Muscle layer of duodenum (tissue), 2 donors: Measurements from ENCODE around the gene ATG7.

ENCODE experiments used
- H3K27ac ChIP-seq: one replicate; pipeline ENCODE4 v1.7.0; 2013; ENCODE audit warnings: mild to moderate bottlenecking, low read length
- H3K27me3 ChIP-seq: one replicate; pipeline ENCODE4 v1.7.0; 2013; ENCODE audit warnings: low read depth, mild to moderate bottlenecking, control low read depth, low read length
- H3K36me3 ChIP-seq, 2 donors: one replicate each; pipeline ENCODE4 v1.7.0; 2013; ENCODE audit warnings: low read length in 2 of 2, control low read depth in 1 of 2, mild to moderate bottlenecking in 1 of 2; ENCODE audit not compliant: insufficient read depth in 2 of 2, control insufficient read depth in 1 of 2
- H3K4me1 ChIP-seq, 2 donors: one replicate each; pipeline ENCODE4 v1.7.0; 2013; ENCODE audit warnings: low read length in 2 of 2, mild to moderate bottlenecking in 2 of 2, control low read depth in 1 of 2, moderate library complexity in 1 of 2; ENCODE audit not compliant: insufficient read depth in 2 of 2, control insufficient read depth in 1 of 2
- H3K4me3 ChIP-seq, 2 donors: one replicate each; pipeline ENCODE4 v1.7.0; 2013; ENCODE audit warnings: low read length in 2 of 2, low read depth in 1 of 2, mild to moderate bottlenecking in 1 of 2
- H3K9me3 ChIP-seq, 2 donors: one replicate each; pipeline ENCODE4 v1.7.0; 2013; ENCODE audit warnings: low read length in 2 of 2, control low read depth in 1 of 2, mild to moderate bottlenecking in 1 of 2; ENCODE audit not compliant: control insufficient read depth in 1 of 2
- donor health status: healthy.

ATG7 gene

DNA sequence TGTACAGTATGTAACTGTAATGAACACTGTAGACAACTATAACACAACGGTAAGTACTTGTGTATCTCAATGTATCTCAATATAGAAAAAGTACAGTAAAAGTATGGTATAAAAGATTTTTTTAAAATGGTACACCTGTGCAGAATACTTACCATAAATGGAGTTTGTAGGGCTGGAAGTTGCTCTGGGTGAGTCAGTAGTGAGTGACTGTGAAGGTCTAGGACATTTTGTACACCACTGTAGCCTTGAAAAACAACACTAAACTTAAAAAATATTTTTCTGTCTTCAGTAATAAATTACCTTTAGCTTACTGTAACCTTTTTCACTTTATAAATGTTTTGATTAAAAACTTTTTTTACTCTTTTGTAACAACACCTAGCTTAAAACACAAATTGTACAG, 142.9 kb downstream of the ATG7 start:
- peaks cover 0 to 4% of the 10 kb centered on the region in 2 donors for H3K36me3 ChIP-seq
- H3K9me3 ChIP-seq = peaks cover 0 to 6% of the 10 kb centered on the region in 2 donors
- no peaks in the 10 kb centered on the region for H3K27me3 ChIP-seq
- H3K27ac ChIP-seq = no peak overlapping the region
- no peak overlapping the region for H3K4me3 ChIP-seq
- no peaks in the 10 kb centered on the region for H3K4me1 ChIP-seq

DNA sequence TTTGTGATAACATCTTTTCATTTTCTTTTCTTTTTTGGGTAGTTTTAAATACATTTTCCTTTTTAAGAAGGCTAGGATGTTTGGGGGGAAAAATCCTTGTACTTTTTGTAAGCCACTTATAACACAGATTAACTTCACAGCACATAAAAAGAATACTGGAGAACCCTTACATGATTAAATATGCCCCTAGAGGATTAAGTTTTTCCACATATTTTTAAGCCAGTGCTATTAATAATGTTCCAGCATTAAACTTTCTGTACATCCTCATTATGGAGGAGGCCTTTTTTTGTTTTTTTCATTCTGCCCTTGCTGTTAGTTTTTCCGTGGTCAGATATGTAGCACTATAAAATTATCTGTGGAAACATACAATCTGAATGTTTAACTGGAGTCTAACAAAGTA, 147.9 kb downstream of the ATG7 start:
- Histone ChIP-seq H3K4me1 (no peaks in the 10 kb centered on the region), H3K27ac (no peak overlapping the region), H3K9me3 (no peaks in the 10 kb centered on the region), H3K4me3 (no peak overlapping the region), H3K27me3 (no peaks in the 10 kb centered on the region), H3K36me3 (no peaks in the 10 kb centered on the region)

DNA sequence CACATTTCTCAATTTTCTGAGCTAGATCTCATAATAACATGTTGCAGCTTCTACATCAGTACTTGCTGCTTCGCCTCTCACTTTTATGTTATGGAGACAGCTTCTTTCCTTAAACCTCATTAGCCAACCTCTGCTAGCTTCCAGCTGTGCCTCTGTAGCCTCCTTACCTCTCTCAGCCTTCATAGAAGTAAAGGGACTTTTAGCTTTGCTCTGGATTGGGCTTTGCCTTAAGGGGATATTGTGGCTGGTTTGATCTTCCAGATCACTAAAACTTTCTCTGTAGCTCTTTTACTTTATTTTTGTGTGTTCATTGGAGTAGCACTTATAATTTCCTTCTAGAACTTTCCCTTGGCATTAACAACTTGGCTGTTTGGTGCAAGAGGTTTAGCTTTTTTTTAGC, 150.1 kb downstream of the ATG7 start:
- no peaks in the 10 kb centered on the region for H3K4me1 ChIP-seq
- no peaks in the 10 kb centered on the region for H3K27me3 ChIP-seq
- H3K27ac ChIP-seq = no peak overlapping the region
- peaks cover 3 to 5% of the 10 kb centered on the region in 2 donors for H3K36me3 ChIP-seq
- no peaks in the 10 kb centered on the region for H3K9me3 ChIP-seq
- no peak overlapping the region for H3K4me3 ChIP-seq

DNA sequence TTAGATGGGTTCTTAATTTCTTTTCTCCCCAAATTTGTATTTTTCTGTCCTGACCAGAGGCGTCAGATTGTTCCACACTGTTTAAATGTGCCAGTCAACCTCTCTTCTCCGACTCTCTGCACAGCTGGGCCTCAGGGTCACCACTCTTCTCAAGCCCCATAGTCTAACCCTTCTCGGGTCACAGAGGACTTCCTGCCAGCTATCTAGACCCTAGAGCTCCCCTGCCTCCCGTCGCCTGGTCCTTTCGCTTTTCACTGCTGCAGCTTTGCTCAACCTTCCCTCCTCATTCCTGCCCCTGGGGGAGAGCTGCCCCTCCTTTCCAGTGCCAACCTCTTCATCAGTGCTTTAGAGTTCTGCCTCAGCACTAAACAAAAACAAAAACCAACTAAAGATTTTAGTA, 151.7 kb downstream of the ATG7 start:
- Histone ChIP-seq H3K9me3 (no peaks in the 10 kb centered on the region), H3K36me3 (peaks cover 5% of the 10 kb centered on the region in 2 donors), H3K27ac (no peak overlapping the region), H3K4me3 (no peak overlapping the region), H3K4me1 (no peaks in the 10 kb centered on the region), H3K27me3 (no peaks in the 10 kb centered on the region)

DNA sequence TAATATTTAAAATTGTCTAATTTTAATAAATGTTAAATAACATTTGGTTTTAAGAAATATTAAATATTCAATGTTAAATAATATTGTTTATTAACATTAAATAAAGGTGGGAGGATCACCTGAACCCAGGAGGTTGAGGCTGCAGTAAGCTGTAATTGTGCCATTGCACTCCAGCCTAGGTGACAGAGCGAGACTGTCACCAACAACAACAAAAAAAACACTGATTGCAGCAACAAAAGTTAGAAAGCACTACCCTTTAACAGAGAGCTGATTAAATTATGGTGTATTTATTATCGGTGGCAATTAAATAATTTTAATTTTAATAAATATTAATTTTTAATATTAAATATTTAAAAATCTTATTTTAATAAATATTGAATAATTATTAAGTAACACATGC, 152.1 kb downstream of the ATG7 start:
- Histone ChIP-seq H3K4me3 (no peak overlapping the region), H3K9me3 (no peaks in the 10 kb centered on the region), H3K27me3 (no peaks in the 10 kb centered on the region), H3K4me1 (no peaks in the 10 kb centered on the region), H3K36me3 (peaks cover 5% of the 10 kb centered on the region in 2 donors), H3K27ac (no peak overlapping the region)

DNA sequence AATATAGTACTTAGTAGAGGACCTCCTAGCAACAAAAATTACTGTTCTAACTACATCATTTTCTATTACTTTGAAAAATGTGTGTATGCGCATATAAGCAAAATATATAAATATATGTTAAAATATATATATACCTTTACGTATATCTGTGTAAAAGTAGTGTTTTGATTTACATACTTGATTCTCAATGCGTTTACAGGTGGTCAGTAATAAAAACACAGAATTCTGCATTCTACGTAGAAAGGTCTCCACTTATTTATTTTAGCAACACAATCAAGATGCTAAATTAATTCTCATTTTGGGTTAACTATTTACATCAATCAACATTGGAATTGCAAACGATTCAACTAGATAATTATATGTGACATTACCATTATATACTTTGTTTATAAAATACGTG, 158.0 kb downstream of the ATG7 start:
- Histone ChIP-seq H3K27ac (no peak overlapping the region), H3K4me1 (peaks cover 6 to 8% of the 10 kb centered on the region in 2 donors), H3K27me3 (no peaks in the 10 kb centered on the region), H3K36me3 (peaks cover 5% of the 10 kb centered on the region in 2 donors), H3K9me3 (no peaks in the 10 kb centered on the region), H3K4me3 (no peak overlapping the region)

DNA sequence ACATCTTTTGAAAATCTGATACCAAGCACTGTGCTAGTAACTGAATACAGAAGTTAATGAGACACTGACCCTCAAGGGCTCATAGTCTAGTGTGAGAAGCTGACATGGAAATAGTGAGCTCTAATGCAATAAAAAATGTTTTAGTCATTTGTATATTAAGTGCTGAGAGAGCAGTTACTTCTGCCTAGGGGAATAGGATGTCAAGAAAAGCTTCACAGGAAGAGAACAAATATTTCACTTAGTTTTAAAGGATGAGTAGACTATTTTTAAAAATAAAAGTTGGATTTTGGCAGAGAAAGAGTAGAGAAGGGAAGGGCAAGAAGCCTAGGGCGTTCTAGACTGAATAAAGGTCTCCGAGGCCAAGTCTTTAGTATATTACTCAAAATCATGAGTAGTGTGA, 158.4 kb downstream of the ATG7 start:
- Histone ChIP-seq H3K9me3 (no peaks in the 10 kb centered on the region), H3K4me1 (peaks cover 6 to 8% of the 10 kb centered on the region in 2 donors), H3K4me3 (no peak overlapping the region), H3K27me3 (no peaks in the 10 kb centered on the region), H3K36me3 (peaks cover 5% of the 10 kb centered on the region in 2 donors), H3K27ac (no peak overlapping the region)

DNA sequence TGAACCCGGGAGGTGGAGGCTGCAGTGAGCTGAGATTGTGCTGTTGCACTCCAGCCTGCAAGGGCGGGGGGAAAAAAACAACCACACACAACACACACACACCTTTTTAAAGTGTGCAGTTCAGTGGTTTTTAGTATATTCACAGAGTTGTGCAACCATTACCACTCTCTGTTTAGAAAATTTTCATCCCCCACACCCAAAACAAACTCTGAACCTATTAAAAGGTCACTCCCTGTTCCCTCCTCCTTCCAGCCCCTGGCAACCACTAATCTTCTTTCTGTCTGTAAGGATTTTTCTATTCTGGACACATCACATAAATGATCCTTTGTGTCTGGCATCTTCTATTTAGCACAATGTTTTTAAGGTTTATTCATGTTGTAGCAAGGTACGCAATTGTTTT, 159.1 kb downstream of the ATG7 start:
- H3K9me3 ChIP-seq = no peaks in the 10 kb centered on the region
- no peak overlapping the region for H3K27ac ChIP-seq
- H3K4me3 ChIP-seq = no peak overlapping the region
- peaks cover 5% of the 10 kb centered on the region in 2 donors for H3K36me3 ChIP-seq
- peaks cover 6 to 8% of the 10 kb centered on the region in 2 donors for H3K4me1 ChIP-seq
- H3K27me3 ChIP-seq = no peaks in the 10 kb centered on the region

DNA sequence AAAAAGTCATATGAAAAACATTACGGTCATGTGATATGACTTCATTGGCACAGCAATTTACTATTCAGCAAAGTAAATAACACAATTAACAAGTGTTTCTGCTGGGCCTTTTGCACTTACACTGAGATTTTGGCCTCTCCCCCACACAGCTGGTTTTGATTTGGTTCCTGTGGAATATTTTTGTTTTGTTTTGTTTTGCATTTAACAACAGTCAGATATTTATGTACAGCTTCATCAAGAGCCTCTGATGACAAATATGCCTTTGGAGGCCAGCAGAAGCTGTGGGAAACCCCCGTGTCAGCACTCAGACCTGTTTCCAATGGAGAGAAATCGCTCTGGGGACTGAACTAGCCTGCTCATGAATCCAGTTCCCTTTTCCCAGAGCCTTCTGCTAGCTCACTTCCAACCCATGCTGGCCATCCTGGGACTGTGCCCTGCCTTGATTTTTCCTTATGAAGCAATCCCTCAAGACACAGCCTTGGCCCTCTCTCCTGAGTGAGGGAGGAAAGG, 161.9 kb downstream of the ATG7 start:
- H3K36me3 ChIP-seq = no peaks in the 10 kb centered on the region
- H3K4me1 ChIP-seq = peaks cover 6 to 8% of the 10 kb centered on the region in 2 donors
- H3K9me3 ChIP-seq = no peaks in the 10 kb centered on the region
- no peak overlapping the region for H3K4me3 ChIP-seq
- H3K27me3 ChIP-seq = no peaks in the 10 kb centered on the region
- H3K27ac ChIP-seq = peak overlapping the region; percentile 42

DNA sequence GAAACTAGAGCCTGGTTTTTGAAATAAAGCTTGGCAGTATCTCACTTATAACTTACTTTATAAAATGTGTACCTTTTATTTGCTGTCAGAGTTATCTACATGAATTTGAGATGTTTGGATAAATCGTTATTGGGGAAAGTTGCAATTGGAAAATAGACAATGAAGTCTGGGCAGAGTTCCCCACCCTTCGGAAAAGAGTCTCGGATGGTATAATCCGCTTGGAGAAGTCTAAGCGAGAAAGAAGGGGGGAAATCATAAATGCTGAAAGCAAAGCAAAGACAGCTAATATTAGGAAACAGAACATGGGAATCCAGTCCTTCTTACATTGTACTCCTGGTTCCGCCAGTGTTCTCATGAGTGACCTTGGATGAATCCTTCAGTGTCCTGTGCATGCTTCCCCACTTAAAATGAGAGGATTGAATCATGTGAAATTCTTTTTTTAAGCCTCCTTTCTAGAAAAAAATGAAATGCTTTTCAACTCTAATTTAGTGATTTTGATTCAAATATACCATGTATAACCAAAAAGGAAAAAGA, 162.4 kb downstream of the ATG7 start:
- Histone ChIP-seq H3K27me3 (no peaks in the 10 kb centered on the region), H3K9me3 (no peaks in the 10 kb centered on the region), H3K36me3 (no peaks in the 10 kb centered on the region), H3K4me3 (no peak overlapping the region), H3K4me1 (peaks cover 6 to 8% of the 10 kb centered on the region in 2 donors), H3K27ac (peak overlapping the region; percentile 42)

DNA sequence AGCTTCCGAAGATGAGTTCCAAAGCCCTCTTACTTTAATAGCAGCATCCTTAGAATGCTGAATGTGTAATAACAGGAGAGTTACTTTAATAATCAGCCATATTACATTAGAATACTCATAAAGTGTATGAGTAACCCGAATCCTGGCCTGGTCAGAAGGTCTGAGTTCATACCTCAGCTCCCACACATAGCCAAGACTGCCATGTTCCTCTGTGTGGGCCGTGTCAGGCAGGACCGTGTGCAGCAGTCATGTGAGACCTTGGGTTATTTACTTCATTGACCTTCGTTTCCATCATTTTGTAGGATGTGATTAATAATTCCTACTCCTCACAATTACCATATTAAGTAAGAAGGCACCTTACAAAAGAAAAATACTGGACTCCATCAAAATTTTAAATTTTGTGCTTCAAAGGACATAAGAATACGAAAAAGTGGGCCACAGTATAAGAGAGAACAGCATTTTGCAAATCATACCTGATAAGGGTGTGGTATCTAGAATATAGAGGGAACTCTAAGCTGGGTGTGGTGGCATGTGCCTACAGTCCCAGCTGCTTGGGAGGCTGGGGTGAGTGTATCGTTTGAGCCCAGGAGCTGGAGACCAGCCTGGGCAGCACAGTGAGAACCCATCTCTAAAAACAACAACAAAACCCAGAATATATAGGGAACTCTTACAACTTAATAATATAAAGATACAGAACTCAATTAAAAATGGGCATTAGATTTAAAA, 163.4 kb downstream of the ATG7 start:
- Histone ChIP-seq H3K9me3 (no peaks in the 10 kb centered on the region), H3K27me3 (no peaks in the 10 kb centered on the region), H3K4me1 (peaks cover 6 to 8% of the 10 kb centered on the region in 2 donors), H3K27ac (no peak overlapping the region), H3K4me3 (no peak overlapping the region), H3K36me3 (no peaks in the 10 kb centered on the region)

DNA sequence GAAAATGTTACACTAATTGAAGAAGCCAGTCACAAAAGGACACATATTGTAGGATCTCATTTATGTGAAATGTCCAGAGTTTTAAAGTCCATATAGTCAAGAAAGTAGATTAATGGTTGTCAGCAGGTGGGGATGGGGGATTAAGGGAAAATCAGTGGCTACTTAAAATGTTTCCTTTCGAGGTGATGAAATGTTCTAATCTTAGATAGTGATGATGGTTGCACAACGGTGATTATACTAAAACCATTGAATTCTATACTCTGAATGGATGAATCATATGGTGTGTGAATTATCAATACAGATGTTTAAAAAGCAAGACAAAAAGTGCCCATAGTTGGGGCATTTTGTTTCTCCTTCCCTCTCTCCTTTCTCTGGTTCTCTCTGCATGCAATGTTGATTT, 164.6 kb downstream of the ATG7 start:
- Histone ChIP-seq H3K4me1 (peaks cover 6 to 8% of the 10 kb centered on the region in 2 donors), H3K9me3 (no peaks in the 10 kb centered on the region), H3K4me3 (no peak overlapping the region), H3K36me3 (no peaks in the 10 kb centered on the region), H3K27me3 (no peaks in the 10 kb centered on the region), H3K27ac (no peak overlapping the region)
